HG02852 (cell line): ENCODE measurements around the gene SFI1.

ENCODE experiments used
- ATAC-seq: cut with Tn5 transposase; IDR thresholded peaks from one replicate; pipeline ENCODE4 v1.9.1; 2021; ENCODE audit warnings: mild to moderate bottlenecking, moderate library complexity; ENCODE audit not compliant: unreplicated experiment

Gene SFI1

GRCh38 chr22:31615491-31615860 is 119.1 kb downstream of the SFI1 start:
- no peak for ATAC-seq

- ATAC-seq: no peak
Observed at GRCh38 chr22:31615940-31616314, 119.6 kb downstream of the SFI1 start.

GRCh38 chr22:31616315-31616980 is 120.1 kb downstream of the SFI1 start:
- peak; percentile 69 for ATAC-seq

GRCh38 chr22:31618057-31618456 is 121.7 kb downstream of the SFI1 start:
- ATAC-seq: no peak

DNA sequence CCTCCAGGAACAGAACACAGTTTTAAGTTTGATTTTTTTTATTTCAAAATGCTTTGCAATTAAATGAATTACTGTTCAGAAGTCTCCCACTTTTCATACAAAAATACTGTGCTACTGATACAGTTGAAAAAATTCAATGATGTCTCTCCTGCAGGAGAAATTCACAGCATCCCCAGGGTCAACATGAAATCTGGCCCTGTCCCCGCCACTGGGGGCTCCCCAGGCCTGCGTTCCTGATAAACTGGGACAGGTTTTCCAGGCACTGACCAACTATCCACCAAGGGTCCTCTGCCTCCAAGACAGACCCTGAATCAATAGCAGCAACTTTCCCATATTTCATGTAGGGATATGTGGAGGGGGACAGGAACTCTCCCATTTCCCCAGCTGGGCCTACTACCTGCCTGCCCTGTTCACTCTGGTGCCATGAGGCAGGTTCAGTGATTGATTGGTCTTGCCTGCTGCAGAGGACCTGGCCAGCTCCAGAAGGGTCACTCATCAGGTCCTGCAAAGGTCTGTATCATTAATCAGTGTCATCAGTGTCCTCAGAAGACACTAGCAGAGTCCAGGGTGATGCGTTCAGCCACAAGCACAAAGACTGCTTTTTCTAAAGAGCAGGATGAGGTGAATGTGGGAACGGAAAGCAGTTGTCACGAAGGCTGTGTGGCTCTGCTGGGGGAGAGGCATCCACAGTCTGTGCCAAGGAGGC is 122.3 kb downstream of the SFI1 start:
- no peak for ATAC-seq

DNA sequence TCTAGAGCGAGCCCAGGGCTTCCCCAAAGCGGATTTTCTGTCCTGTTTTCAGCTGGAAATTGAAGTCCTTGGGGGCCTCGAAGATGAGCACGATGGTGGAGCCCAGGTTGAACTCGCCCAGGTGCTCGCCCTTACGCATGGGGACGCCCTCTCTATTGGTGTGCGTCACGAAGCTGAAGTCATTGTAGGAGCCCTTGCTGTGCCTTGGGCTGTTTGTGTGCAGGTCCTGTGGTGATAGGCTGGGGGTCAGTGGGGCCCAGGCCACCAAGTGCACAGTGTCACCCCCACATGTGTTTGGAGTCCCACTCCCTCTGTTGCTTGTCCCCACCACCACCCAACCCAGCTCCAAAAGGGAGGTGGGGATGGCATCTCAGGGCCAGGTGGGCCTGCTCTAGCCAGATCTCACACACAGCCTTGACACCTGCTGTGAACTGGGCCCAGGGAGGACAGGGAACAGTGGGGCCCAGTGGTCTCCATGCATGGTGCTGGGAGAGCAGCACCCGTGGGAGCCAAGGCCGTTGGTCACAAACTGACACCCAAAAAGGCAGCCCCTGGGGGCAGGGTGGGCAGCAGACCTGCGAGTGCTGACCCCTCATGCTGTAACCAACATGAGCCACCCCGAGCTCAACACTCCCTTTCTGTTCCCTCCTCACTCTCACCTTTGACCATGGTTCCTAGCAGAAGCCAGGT is 123.4 kb downstream of the SFI1 start:
- ATAC-seq: no peak

- ATAC-seq: no peak
Observed at GRCh38 chr22:31620756-31621480, 124.6 kb downstream of the SFI1 start.

DNA sequence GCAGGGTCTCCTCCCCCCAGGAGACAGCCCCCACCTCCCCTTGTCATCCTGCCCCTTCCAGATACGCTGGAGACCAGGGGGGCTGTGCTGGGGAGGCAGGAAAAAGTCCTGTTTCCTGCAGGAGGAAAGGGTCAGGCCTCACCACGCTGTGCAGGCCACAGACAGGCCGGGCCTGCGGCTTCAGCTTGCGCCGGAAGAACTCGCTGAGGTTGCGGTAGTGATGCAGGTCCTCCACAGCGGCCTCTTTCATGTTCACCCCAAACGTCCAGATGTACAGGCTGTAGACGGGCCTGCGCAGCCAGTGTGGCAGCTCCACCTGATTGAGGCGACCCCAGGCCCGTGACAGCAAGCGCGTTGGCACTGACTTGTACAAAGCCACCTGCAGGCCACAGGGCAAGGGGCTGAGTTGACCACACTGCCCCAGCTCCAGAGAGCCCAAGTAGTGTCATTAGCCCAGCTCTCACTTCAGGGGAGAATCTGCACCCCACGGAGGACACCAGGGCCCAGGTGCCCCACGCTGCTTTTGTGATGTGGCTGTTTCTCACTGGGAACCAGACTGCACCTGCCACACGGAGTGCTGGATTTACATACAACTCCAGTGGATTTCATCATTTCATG is 125.3 kb downstream of the SFI1 start:
- ATAC-seq: no peak

DNA sequence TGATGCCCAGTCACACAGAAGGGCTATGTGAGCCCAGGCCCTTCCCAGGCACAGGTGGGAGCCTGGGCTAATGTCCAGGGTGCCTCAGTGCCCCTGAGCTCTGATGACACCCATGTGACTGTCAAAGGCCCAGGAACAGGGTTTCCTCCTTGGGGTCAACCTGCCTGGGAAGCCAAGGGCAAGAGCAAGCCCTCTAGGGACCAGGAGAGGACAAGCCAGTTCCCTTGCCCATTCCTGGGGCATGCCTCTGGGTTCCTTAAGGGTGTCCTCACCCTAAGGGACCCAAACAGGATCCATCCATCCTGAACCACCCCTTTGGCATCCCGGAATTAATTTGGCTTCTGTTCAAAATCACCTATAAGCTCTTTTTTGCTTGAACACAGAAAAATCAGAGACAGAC is 126.6 kb downstream of the SFI1 start:
- no peak for ATAC-seq

- no peak for ATAC-seq
Observed at GRCh38 chr22:31623592-31624304, 127.4 kb downstream of the SFI1 start.

GRCh38 chr22:31625257-31625640 is 128.9 kb downstream of the SFI1 start:
- no peak for ATAC-seq

DNA sequence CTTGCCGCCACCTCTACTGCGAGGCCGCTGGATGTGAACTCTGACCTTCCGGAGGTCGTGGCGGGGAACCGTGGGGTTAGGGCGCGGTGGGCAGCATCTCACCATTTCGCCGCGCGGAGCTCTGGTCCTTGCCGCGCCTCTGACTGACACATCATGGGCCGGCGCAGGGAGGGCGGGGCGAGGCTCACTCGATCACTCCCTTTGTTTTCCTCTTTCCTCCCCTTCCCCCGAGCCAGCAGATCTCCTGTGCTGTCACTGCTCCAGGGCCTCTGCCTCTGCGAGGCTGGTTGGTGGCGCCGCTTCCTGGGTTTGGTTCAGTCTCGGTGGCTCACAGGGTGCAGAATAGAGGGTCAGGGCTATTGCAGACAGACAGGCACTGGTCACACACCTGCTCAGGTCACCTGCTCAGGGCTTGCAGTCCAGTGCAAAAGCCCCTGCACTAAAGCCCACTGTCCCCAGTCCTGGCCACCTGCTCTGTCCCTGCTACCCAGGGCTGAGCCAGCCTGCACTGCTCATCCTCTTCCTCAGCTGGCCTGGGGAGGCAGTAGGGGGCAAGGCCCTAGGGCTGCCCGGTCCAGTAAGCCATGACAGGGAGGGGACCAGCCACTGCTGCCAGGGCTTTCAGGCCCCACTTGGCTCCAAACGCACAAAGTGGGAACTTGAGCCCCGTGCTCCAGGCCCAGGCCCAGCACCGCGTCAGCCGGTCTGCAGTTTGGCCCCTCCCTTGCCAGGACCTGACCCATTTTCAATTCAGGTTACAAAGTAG is 129.5 kb downstream of the SFI1 start:
- ATAC-seq: no peak

DNA sequence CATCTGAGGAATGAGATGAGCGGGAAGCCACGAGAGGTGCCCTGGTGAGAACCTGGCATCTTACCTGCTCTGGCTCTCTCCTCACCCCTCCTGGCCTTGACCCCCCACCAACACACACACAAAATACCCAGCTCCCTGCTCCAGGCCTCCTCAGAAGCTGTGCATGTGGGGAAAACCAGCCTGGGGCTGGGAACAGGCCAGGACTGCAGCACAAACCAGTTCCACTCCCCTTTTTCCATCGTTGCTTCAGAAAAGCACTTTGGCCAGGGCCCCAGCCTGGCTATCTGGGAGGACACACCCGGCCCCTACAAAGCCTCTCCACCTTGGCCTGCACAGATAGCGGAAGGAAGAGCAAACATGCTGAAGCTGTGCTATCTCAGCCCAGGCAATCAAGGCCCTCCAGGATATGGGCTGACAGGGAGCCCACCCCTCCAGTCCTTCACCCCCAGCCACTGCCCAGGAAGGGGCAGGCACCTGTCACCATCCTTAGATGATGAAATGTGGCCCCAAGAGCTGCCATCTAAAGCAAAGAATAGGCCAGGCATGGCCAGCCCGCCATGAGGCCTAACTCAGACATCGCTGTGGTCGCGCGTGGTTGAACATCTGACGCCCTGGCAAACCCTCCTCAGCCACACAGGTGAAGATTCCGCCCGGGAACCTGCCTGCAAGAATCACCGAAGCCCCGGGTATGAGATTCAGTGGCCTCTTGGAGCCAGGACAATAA is 130.3 kb downstream of the SFI1 start:
- ATAC-seq: no peak

DNA sequence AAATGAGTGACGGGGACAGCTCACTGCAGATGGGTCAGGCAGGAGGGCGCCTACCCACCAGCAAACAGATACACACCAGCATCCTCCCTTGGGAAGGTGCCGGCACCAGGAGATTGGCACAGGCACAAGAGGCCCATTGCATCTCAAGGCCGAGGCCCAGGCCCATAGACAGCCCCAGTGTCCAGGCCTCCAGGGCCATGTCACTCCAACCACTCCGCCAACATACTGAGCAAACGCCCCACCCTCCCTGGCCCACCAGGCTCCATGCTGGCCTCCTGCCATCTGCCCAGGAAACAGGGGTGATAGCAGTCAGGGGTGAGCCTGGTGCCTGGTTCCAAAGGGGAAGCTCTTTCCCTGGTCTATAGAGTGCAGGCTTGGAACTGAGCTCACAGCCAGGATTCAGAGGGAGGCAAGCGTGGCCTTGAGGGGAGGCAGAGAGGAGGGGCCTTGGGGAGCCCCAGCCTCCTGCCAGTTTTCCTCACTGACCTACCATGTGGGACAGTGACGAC is 130.9 kb downstream of the SFI1 start:
- ATAC-seq: no peak

- no peak for ATAC-seq
Observed at GRCh38 chr22:31628362-31628761, 132.0 kb downstream of the SFI1 start.

DNA sequence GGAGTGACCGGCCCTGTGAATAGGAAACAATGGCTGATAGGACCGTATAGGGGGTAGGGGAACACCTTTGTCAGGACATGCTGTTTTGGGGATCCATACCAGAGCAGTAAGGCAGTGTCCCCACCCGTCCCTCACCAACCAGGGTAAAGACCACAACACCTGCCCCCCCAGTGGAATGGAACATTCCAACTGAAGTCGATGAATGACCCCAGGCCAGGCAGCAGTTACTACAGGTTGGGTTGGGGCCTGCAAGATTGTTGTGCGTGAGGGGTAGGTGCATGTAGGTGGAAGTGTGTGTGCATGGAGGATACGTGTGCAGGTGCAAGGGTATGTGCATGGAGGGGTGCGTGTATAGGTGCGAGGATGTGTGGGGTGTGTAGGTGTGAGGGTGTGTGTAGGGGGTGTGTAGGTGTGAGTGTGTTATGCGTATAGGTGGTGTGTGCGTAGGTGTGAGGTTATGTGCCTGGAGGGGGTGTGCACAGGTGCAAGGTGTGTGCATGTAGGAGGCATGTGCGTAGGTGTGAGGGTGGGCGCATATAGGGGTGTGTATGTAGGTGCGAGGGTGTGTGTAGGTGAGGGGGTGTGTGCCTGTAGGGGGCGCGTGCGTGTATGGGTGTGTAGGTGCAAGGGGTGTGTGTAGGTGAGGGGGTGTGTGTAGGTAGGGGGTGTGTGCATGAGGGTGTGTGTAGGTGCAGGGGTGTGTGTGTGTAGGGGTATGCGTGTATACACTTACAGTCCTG is 132.8 kb downstream of the SFI1 start:
- no peak for ATAC-seq

- no peak for ATAC-seq
Observed at GRCh38 chr22:31629741-31630184, 133.4 kb downstream of the SFI1 start.
